Astrocyte of the spinal cord (primary cell): Measurements from ENCODE around the gene PTPN23.

Experiments
- DNase-seq: peaks from one replicate; pipeline ENCODE4 v3.0.0; 2011; ENCODE audit warnings: low read depth, low spot score
- H3K4me3 ChIP-seq: 2 replicates; pipeline ENCODE4 v1.5.1; 2011; ENCODE audit warnings: low read depth, mild to moderate bottlenecking, low read length, moderate library complexity
- CTCF ChIP-seq: IDR thresholded peaks from 2 replicates; pipeline ENCODE4 v1.5.1; 2012; ENCODE audit warnings: low read depth, mild to moderate bottlenecking, low read length, inconsistent platforms
- in situ Hi-C: cut with HindIII; loops from 2 replicates; pipeline ENCODE4 v1.10.0; 2017; ENCODE audit warnings: low sequenced_read_pairs

Gene PTPN23

DNA sequence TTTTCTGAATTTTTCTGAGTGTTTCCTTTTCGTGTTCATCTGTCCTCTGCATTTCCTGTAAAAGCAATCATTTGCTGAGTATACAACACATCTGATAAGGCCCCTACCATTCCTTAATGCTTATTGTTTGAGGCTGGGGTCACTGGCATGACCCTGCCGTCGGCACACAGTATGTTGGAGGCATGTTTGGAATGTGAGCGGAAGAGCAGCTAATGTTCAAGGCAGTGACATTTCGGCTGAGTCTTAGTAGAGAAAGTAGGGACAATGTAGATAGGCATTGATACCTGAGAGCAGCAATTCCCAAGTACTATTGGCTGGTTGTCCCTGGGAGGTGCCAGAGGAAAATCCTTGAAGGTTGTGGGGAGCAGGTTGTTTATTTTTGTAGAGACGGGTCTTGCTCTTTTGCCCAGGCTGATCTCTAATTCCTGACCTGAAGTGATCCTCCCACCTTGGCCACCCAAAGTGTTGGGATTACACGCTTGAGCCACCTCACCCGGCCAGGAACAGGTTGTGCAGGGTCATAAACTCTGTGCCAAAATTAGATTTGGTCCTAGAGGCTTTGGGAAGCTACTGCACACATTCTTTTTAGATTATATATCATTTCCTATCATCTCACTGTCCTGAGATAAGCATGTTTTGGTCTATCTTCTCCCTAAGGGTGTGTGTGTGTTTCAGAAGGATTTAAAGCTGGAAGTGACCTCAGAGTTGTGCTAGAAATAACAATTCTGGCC is 13.5 kb downstream of the PTPN23 start:
- no peak for DNase-seq
- H3K4me3 ChIP-seq, result no peak overlapping the region
- no peak for TF ChIP-seq CTCF
- in situ Hi-C loops, result no loop called here

DNA sequence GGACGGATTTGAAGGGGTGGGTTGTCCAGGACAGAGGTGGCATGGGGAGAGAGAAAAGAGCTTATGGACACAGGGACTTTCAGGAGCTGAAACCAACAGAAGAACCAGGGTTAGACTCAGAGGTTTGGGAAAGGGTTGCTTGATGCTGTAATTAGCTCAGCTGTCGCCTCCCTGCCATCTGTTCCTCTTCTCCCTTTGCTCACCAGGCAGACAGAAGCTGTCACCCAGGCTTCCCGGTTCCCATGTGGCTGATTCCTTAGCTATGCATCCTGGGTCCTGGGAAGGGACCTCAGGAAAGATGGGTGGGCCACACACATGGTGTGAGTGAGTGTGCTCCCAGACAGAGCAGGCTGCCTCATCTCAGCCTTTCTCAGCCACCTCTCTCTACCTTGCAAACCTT is 14.1 kb downstream of the PTPN23 start:
- H3K4me3 ChIP-seq, result no peak overlapping the region
- in situ Hi-C loops, result no loop called here
- TF ChIP-seq CTCF, result no peak
- no peak for DNase-seq

- no peak for DNase-seq
- in situ Hi-C loops, result no loop called here
- no peak overlapping the region for H3K4me3 ChIP-seq
- no peak for TF ChIP-seq CTCF
These were observed 17.4 kb downstream of the PTPN23 start for GRCh38 chr3:47398228-47398627.

GRCh38 chr3:47399016-47399415 is 18.2 kb downstream of the PTPN23 start:
- TF ChIP-seq CTCF, result no peak
- H3K4me3 ChIP-seq, result no peak overlapping the region
- in situ Hi-C loops, result no loop called here
- DNase-seq, result no peak

DNA sequence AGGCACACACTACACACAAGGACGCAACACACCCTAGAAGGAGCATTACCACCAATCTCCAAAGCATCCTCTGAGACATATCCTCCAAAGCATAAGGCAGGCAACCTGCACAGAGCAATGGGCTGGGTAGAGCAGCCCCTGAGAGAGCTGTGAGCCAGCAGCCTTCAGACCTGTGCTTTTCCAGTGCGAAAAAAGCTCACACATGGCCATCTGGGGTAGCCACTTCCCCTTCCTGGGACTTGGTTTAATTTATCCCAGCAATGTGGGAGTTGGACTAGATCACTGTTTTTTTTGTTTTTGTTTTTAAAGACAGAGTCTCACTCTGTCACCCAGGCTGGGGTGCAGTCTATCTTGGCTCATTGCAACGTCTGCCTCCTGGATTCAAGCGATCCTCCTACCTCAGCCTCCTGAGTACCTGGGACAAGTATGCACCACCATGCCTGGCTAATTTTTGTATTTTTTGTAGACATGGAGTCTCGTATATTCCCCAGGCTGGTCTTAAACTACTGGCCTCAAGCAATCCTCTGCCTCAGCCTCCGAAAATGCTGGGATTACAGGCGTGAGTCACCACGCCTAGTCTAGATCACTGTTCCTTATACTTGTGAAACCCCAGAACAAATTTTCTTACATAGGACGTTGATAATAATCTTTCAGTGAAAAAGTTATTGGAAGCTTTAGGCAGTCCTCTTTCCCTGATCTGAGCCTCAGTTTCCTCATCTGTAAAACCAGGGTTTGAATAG is 18.9 kb downstream of the PTPN23 start:
- no peak for DNase-seq
- in situ Hi-C loops, result no loop called here
- H3K4me3 ChIP-seq, result no peak overlapping the region
- TF ChIP-seq CTCF, result no peak

- DNase-seq, result no peak
- no peak for TF ChIP-seq CTCF
- in situ Hi-C loops, result no loop called here
- no peak overlapping the region for H3K4me3 ChIP-seq
These were observed 23.6 kb downstream of the PTPN23 start for GRCh38 chr3:47404431-47404876.
